PC-9 (cell line): ENCODE data around the gene DOC2B. TPM values are rescaled to one million over a fixed set of nuclear protein-coding genes. Genes with fewer than 3 reads are reported as not detected.
"Not testable (repeated sequence)": the region's sequence is repeated elsewhere in the genome, so short reads cannot be mapped to it uniquely, and the experiment has no call there.

ENCODE experiments used
- BruUV-seq: library from RNA; stranded (reverse); fragments of 400-500 nt; replicated peaks from 2 replicates; lab custom pipeline; 2021; lab: Mats Ljungman, UMichigan
- CTCF ChIA-PET: fragments of 300-600 bp; sonication (Branson Sonifier 250); formaldehyde crosslinking; loops from one replicate; lab custom pipeline; 2022; ENCODE audit warnings: antibody characterized with exemption; lab: Charles Lee
- POLR2A ChIA-PET: fragments of 300-600 bp; sonication (Branson Sonifier 250); formaldehyde crosslinking; loops from one replicate; lab custom pipeline; 2022; ENCODE audit warnings: antibody characterized with exemption; ENCODE audit not compliant: unreplicated experiment; lab: Charles Lee
- DNase-seq, 2 experiments: peaks; one replicate each; pipeline versions ENCODE4 v3.0.0 to v3.0.0-alpha.2; 2015 to 2022; ENCODE audit warnings: mixed read lengths in 1 of 2
- H2AFZ ChIP-seq: fragments of 200-600 bp; sonication (generic); 2 replicates; pipeline ENCODE4 v1.8.1; 2017; ENCODE audit warnings: antibody characterized with exemption
- H3F3A ChIP-seq: fragments of 200-600 bp; sonication (generic); 2 replicates; pipeline ENCODE4 v1.8.1; 2017; ENCODE audit warnings: antibody characterized with exemption, mild to moderate bottlenecking, low read depth; ENCODE audit not compliant: insufficient read depth
- H3K27ac ChIP-seq: fragments of 200-600 bp; sonication (generic); 2 replicates; pipeline ENCODE4 v1.6.1; 2016; ENCODE audit warnings: mixed run types
- H3K27me3 ChIP-seq: fragments of 200-600 bp; sonication (generic); 2 replicates; pipeline ENCODE4 v1.6.1; 2016; ENCODE audit warnings: low read depth, mixed run types; ENCODE audit not compliant: insufficient read depth
- H3K36me3 ChIP-seq: fragments of 200-600 bp; sonication (generic); 2 replicates; pipeline ENCODE4 v1.6.1; 2016; ENCODE audit warnings: low read depth, mixed run types
- H3K4me1 ChIP-seq: fragments of 200-600 bp; sonication (generic); replicated peaks from 2 replicates; pipeline ENCODE4 v1.6.1; 2016; ENCODE audit warnings: mixed run types; ENCODE audit not compliant: insufficient read depth
- H3K4me2 ChIP-seq: fragments of 200-600 bp; sonication (generic); 2 replicates; pipeline ENCODE4 v1.6.1; 2017; ENCODE audit warnings: mixed run types
- H3K4me3 ChIP-seq: fragments of 200-600 bp; sonication (generic); 2 replicates; pipeline ENCODE4 v1.6.1; 2016; ENCODE audit warnings: mixed run types
- H3K79me2 ChIP-seq: fragments of 200-600 bp; sonication (generic); 2 replicates; pipeline ENCODE4 v1.6.1; 2017; ENCODE audit warnings: low read depth, mixed run types
- H3K9me2 ChIP-seq: fragments of 200-600 bp; sonication (generic); 2 replicates; pipeline ENCODE4 v1.8.1; 2017; ENCODE audit warnings: mild to moderate bottlenecking; ENCODE audit not compliant: insufficient read depth
- H3K9me3 ChIP-seq: fragments of 200-600 bp; sonication (generic); 2 replicates; pipeline ENCODE4 v1.8.1; 2016; ENCODE audit warnings: low read depth; ENCODE audit not compliant: insufficient read depth
- H4K20me1 ChIP-seq: fragments of 200-600 bp; sonication (generic); 2 replicates; pipeline ENCODE4 v1.8.1; 2017; ENCODE audit not compliant: insufficient read depth
- CTCF ChIP-seq: fragments of 200-600 bp; sonication (generic); conservative IDR thresholded peaks from 2 replicates; pipeline ENCODE4 v1.6.1; 2017; ENCODE audit warnings: mixed run types, antibody characterized with exemption, mild to moderate bottlenecking, moderate library complexity
- EZH2 ChIP-seq: fragments of 200-600 bp; sonication (generic); IDR thresholded peaks from 2 replicates; pipeline ENCODE4 v1.8.0; 2017; ENCODE audit warnings: antibody characterized with exemption, low read depth
- intact Hi-C: fragments of 100-400 bp; cut with micrococcal nuclease; formaldehyde crosslinking; loops from one replicate; pipeline ENCODE4 v1.10.0; 2022; ENCODE audit not compliant: unreplicated experiment
- total RNA-seq: library from RNA; stranded (reverse); gene quantifications from 2 replicates; pipeline ENCODE4 v1.2.3, GENCODE V29; 2021

The DOC2B gene
- total RNA-seq, 1 experiment from 2014 or later: not detected

- no peak overlapping the region for H3K4me3 ChIP-seq
- POLR2A ChIA-PET: no interaction called here
- no peaks in the 10 kb centered on the region for H3K9me2 ChIP-seq
- TF ChIP-seq CTCF (no peak), EZH2 (no peak)
- H4K20me1 ChIP-seq: no peaks in the 10 kb centered on the region
- H3K27me3 ChIP-seq: peaks cover 21% of the 10 kb centered on the region
- no peaks in the 10 kb centered on the region for H3F3A ChIP-seq
- no TSS peak for BruUV-seq
- no peaks in the 10 kb centered on the region for H3K79me2 ChIP-seq
- CTCF ChIA-PET: no interaction called here
- no peak overlapping the region for H3K4me2 ChIP-seq
- DNase-seq: no peak
- no peaks in the 10 kb centered on the region for H3K4me1 ChIP-seq
- no peak overlapping the region for H3K27ac ChIP-seq
- H2AFZ ChIP-seq: no peak overlapping the region
- H3K36me3 ChIP-seq: no peaks in the 10 kb centered on the region
- intact Hi-C loops: no loop called here
- no peaks in the 10 kb centered on the region for H3K9me3 ChIP-seq
Observed at GRCh38 chr17:208429-208828, 27.0 kb upstream of the DOC2B start.

GRCh38 chr17:207775-208174, 26.3 kb upstream of the DOC2B start:
- no peaks in the 10 kb centered on the region for H3K4me1 ChIP-seq
- no peak overlapping the region for H2AFZ ChIP-seq
- no peak overlapping the region for H3K27ac ChIP-seq
- H3K9me2 ChIP-seq: no peaks in the 10 kb centered on the region
- TF ChIP-seq EZH2 (no peak), CTCF (no peak)
- no peak overlapping the region for H3K4me3 ChIP-seq
- no peak overlapping the region for H3K4me2 ChIP-seq
- ChIA-PET CTCF (no interaction called here), POLR2A (no interaction called here)
- peaks cover 27% of the 10 kb centered on the region for H3K27me3 ChIP-seq
- no peaks in the 10 kb centered on the region for H3K36me3 ChIP-seq
- no peaks in the 10 kb centered on the region for H3K79me2 ChIP-seq
- no peaks in the 10 kb centered on the region for H3K9me3 ChIP-seq
- intact Hi-C loops: no loop called here
- H3F3A ChIP-seq: no peaks in the 10 kb centered on the region
- H4K20me1 ChIP-seq: no peaks in the 10 kb centered on the region
- no peak for DNase-seq
- BruUV-seq: no TSS peak

GRCh38 chr17:206941-207560, 25.6 kb upstream of the DOC2B start:
- Histone ChIP-seq H3K27me3 (peaks cover 34% of the 10 kb centered on the region), H2AFZ (no peak overlapping the region), H4K20me1 (0 out of 2 replicates have a peak, but pooled peaks cover 3% of the 10 kb centered on the region), H3F3A (no peaks in the 10 kb centered on the region), H3K4me2 (no peak overlapping the region), H3K79me2 (no peaks in the 10 kb centered on the region), H3K9me2 (no peaks in the 10 kb centered on the region), H3K36me3 (no peaks in the 10 kb centered on the region), H3K4me1 (no peaks in the 10 kb centered on the region), H3K4me3 (no peak overlapping the region), H3K9me3 (no peaks in the 10 kb centered on the region), H3K27ac (no peak overlapping the region)
- no peak for TF ChIP-seq EZH2
- TF ChIP-seq CTCF: no peak
- ChIA-PET POLR2A (no interaction called here), CTCF (no interaction called here)
- no TSS peak for BruUV-seq
- intact Hi-C loops: no loop called here
- no peak for DNase-seq

GRCh38 chr17:206484-206883, 25.0 kb upstream of the DOC2B start:
- CTCF ChIA-PET, H3K4me1 ChIP-seq, BruUV-seq, H3K36me3 ChIP-seq, H3K4me3 ChIP-seq, H2AFZ ChIP-seq, DNase-seq, intact Hi-C loops, H3K9me2 ChIP-seq, H3K79me2 ChIP-seq, H3K27ac ChIP-seq, H4K20me1 ChIP-seq, H3K9me3 ChIP-seq, H3F3A ChIP-seq, POLR2A ChIA-PET, H3K4me2 ChIP-seq: not testable (repeated sequence)
- peaks cover 34% of the 10 kb centered on the region for H3K27me3 ChIP-seq
